Cerebellar nuclear complex (tissue), 1 donor: Measurements from ENCODE around the gene TSSK2.
A peak's percentile ranks its signal among the peaks of the same experiment; 100 is the strongest.

ENCODE experiments used
- DNase-seq, 2 experiments: peaks; one replicate each; lab custom pipeline; 2025; lab: John Stamatoyannopoulos, UW

The TSSK2 gene

DNA sequence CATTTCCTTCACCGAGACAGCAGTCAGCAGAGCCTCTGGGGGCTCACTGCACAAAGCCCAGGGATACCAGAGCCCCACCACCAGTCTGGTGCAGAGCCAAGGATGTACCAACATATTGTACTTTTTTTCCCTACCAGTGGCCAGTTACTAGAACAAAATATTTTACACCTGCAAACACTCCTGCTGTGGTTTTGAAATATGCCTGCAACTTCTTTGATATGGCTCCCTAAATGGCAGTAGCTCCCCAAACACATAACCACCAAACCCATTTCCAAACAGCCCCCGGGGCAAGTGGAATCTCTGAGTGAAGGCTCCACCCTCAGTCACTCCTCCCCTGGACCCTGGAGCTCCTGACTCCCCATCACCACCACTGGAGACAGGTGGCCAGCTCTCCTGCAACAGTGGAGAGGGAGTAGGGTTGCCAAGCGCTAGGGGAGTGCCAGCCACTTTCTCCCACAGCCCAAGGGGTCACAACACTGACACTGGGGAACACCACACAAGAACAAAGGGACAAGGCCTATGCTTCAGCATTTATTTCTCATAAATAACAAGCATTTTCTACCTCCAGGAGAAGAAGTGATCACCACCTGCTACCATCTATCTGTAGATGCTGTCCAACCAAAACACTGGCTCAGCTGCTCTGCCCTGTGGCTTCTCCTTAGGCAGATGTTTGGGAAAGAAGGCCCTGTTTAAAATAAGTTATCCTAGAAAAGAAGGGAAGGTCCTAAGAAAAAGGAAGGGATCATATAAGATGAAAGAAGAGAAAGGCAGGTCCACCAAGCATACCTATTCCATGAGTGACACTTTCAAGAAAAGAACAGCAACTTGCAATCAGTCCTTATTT, 24.0 kb upstream of the TSSK2 start:
- no peak for DNase-seq

- DNase-seq = no peak
These were observed 23.4 kb upstream of the TSSK2 start for GRCh38 chr22:19107730-19108074.

GRCh38 chr22:19108807-19109197, 22.3 kb upstream of the TSSK2 start:
- no peak for DNase-seq

DNA sequence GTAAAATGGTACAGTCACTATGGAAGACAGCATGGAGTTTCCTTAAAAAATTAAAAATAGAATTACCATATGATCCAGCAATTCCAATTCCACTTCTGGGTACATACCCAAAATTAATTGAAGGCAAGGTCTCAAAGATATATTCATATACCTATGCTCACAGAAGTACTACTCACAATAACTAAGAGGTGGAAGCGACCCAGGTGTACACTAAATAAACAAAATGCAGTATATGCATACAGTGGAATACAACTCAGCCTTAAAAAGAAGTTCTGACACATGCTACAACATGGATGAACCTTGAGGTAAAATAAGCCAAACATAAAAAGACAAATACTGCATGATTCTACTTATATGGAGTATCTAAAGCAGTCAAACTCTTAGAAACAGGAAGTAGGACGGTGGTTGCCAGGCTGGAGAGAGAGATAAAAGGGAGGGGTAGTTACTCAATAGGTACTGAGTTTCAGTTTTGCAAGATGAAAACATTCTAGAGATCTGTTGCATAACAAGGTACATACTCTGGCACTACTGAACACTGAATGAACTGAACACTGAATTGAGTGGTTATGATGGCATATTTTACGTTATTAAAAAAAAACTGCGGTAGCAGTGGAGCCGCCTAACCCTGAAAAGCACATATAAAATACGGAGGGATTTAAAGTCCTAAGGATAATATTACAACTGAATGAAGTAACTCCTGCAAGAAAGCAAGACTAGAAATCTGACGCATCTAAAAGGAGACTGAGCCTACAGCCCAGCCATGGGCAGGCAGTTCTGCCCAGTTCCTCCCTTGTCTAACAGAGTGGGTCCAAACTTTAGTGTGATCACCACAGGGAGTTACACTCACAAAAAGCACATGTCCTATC, 21.7 kb upstream of the TSSK2 start:
- DNase-seq = no peak

DNA sequence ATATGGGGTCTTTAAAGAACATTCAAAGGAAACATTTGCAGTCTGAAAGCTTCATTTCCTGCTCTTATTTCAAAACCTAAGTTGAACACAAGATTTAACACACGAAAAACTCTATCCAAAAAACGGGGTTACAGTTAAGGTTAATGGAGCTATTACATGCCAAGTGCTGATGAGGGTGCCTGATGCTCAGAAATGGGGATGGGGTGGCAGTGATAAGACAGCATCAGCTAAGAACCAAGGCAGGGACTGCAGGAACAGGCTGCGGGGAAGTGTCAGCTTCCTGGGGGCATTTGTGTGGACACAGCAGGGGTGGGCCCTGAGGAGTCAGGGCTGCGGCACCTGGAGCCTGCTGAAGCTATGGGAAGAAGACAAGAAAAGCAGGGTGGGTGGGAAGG, 21.0 kb upstream of the TSSK2 start:
- no peak for DNase-seq

DNA sequence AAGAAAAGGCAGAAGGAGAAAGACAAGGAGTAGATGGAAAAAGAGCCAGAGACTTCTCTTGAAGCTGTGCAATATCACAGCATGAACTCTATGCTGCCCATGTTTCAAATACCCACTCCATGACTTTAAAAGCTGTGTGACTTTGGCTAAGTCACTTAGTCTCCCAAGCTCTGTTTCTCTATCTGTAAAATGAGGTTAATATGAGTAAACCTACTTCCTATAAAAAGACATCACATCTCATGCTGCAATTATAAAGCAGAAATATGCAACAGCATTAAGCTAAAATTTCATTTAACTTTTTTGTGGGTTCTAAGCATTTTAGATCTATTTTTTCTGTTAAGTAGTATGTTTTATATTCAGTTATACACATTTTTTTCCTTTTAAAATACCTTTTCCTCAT, 20.5 kb upstream of the TSSK2 start:
- DNase-seq = no peak

- DNase-seq = no peak
These were observed 20.0 kb upstream of the TSSK2 start for GRCh38 chr22:19111140-19111539.

DNA sequence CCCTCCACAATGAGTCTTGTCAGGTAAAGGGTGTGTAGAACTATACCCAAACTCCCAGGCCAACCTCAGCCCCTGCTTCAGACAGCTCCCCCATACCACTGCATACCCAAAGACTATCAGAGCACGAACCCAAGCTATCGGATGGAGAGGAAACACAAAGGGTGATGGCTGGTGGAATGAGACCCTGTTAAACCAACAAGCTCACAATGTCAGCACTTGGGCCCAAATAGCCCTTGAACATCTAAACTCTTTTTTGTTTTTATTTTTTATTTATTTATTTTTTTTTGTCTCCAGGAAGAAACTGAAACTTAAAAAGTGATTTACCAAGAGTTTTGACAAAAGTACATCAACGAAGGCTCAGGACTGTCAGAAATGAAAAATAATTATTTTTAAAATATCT, 19.5 kb upstream of the TSSK2 start:
- DNase-seq = no peak

DNA sequence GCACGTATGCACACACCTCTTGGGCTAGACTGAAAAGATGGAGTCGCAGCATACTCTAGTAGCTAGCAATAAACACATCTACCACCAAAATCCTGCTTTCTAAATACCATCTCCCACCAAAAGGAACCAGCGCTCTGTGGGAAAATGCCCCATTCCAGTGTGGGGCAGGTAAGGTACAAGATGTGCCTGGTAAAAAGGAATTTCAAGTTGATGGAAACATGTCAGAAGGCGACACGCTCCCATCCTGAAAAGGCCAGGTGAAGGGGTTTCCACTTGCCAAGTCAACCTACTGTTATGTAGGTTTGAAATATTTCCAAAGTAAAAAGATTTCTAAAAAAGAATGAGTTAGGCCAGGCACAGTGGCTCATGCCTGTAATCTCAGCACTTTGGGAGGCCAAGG, 17.7 kb upstream of the TSSK2 start:
- DNase-seq = no peak

- DNase-seq = no peak
These were observed 16.0 kb upstream of the TSSK2 start for GRCh38 chr22:19114984-19115552.

DNA sequence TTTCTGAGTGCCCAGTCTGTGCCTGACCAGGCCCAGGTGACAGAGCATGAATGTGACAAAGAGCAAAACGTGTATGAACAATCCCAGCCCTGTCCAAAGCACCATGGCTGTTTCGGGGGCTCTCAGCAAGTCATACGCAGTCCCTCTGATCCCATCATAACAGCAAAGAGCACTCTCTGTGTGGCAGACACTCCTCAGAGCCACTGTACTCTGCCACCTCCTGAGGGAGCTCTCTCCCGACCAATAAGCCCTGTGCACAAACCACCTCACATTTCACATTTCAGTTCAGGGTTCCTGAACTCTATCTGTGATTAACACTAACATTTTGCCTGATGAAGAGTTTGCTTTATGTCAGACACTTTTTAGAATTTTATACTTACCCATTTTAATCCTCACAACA, 15.5 kb upstream of the TSSK2 start:
- no peak for DNase-seq

- no peak for DNase-seq
These were observed 14.0 kb upstream of the TSSK2 start for GRCh38 chr22:19117111-19117512.

DNA sequence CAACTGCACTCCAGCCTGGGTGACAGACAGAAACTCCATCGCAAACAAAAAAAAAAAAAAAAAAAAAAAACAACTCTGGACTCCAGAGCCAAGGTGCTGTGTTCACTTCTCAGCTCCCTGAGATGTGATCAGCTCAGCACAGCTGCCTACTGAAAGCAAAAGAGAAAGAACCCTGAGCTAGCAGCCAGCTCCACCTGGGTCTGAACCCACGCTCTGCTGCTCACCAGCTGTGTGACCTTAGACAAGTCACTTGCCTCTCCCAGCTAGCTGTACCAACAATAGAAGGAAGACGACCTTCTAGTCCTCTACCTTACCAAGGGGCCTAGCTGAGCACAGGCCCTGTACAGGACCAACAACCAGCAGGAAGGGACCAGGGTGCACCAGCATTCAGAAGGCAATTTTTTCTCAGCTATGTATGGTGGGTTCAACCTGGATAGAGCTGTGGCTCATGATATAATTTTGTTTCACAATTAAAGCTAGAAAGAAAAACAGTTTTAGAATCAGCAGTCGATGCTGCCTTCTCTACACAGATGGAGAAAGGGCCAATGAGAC, 12.7 kb upstream of the TSSK2 start:
- no peak for DNase-seq

GRCh38 chr22:19119949-19120348, 11.2 kb upstream of the TSSK2 start:
- DNase-seq = no peak

DNA sequence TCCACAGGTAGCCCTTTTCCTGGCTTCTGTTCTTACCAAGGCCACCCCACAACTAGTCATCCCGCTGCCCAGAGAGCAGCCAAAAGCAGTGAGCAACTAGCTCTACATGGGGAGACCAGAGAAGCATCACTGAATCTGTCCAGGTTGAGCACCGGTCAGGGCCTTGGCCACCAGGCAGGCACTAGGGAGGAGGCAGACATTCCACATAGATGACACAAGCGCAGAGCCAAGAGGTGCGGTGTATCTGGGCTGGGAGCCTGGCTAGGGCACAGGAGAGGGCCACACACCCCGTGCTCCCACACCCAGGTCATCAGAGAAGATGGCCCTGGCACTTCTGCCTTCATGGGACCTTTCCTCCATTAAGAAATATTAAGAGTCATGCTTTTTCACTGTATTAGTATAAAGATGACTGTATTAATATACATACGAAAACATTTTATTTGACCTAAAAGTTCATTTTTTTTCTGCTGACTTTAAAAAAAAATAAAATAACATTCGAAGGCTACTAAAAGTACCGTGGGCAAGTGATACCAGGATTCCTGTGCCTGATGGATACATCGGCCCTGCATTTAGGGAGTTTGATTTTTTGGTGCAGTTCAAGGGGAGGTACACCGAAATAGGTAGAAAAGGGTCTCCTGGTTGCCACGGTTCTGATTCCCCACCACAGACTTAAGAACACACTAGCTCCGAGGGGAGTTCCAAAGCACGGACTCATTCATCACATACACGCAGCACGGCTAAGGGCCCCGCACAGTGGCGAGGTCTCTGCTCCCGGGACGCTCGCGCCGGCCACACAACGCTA, 10.1 kb upstream of the TSSK2 start:
- no peak for DNase-seq

- DNase-seq = no peak
These were observed 9.4 kb upstream of the TSSK2 start for GRCh38 chr22:19121631-19122142.

DNA sequence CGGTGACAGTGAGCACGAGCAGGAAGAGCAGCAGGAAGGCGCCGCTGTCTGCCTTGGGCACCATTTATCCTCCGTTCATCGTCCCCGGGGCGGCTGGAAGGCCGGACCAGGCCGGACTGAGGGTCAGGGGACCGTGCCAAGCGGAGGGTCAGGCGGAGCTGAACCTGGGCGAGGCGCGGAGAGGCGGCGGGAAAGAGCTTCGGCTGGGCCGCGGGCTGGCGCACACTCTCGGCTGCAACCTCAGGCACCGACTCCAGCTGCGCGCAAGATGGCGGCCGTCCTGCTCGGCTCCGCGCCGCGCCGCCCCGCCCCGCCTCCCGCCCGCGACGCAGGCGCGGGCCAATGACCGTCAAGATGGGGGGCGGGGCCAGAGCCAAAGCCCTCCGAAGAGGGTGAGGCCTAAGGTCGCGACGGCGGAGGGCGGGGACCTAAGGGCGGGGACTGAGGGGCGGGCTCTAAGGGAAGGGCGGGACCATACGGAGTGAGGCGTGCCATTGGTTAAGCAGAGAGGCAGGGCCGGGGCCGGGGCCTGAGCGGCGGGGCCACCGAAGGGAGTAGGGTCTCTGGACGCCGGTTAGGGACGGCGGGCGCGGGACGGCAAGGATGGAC, 8.9 kb upstream of the TSSK2 start, which contains the start of gene DGCR2:
DGCR2 (minus strand) TSS at position 270 of the 609 bp plus-strand sequence; CDS start at position 64, 206 bp downstream.
- peak; percentile 79 to 85 for DNase-seq

DNA sequence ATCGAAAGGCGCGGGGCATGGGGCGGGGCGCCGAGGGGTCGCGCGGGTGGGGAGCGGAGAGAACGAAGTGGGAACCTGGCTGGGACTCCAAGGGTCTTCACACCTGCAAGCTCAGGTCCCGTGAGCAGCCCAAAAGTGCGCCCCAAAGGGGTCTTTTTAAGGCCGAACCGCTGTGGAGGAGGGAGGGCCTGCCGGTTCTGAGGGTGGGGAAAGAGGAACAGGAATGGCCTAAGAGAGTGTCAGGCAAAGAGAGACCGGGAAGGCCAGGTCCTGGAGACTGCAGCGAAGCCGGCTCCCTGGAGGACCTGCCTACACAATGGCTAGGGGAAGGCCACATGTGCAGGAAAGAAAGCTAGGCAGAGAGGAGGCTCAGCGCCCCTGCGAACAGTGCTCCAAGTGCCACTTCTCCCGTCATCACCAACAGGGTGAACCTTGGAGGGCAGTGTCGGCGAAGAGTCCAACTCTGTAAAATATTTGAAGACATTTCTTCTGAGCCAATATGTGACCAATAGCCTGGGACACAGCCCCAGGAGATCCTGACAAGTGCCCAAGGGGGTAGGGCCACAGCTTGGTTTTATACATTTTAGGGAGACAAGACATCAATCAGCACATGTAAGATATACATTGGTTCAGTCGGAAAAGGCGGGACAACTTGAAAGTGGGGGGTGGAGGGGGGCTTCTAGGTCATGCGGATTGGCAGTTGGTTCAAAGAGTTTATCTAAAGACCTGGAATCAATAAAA, 8.2 kb upstream of the TSSK2 start:
- DNase-seq = no peak

DNA sequence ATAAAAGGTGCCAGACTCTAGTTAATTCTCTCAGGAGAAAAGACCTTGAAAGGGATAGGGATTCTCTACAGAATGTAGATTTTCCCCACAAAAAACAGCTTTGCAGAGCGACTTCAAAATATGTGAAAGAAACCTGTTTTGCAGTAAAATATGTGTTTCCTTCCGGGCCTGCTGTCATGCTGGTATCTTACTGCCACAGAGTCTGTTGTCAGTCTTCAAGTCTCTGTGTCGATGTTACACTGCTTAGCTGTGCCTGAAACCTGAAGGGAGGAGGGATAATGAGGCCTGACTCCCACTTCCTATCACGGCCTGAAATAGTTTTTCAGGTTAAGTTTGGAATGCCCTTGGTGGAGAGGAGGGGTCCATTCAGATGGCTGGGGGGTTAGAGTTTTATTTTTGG, 7.2 kb upstream of the TSSK2 start:
- no peak for DNase-seq

GRCh38 chr22:19124377-19124776, 6.7 kb upstream of the TSSK2 start:
- no peak for DNase-seq
